Peyer's patch (tissue), 4 donors: ENCODE results near the gene ANKRD29. TPM values are rescaled to one million over a fixed set of nuclear protein-coding genes. Genes with fewer than 3 reads are reported as not detected.

Experiments
- DNase-seq, 3 donors: peaks; one replicate each; pipeline ENCODE4 v3.0.0-alpha.2; 2017 to 2019
- H3K27ac ChIP-seq, 4 donors: fragments of 200-600 bp; sonication (generic); one replicate each; pipeline ENCODE4 v1.5.1; 2016 to 2019
- H3K27me3 ChIP-seq, 2 donors: fragments of 200-600 bp; sonication (generic); one replicate each; pipeline ENCODE4 v1.5.1; 2019
- H3K36me3 ChIP-seq, 3 donors: fragments of 200-600 bp; sonication (generic); one replicate each; pipeline ENCODE4 v1.5.1; 2016 to 2019
- H3K4me1 ChIP-seq, 4 donors: fragments of 200-600 bp; sonication (generic); one replicate each; pipeline ENCODE4 v1.5.1; 2016 to 2019
- H3K4me3 ChIP-seq, 4 donors: fragments of 200-600 bp; sonication (generic); 1 replicate in 3 of 4; 2 replicates in 1 of 4; pipeline ENCODE4 v1.5.1; 2016 to 2019; ENCODE audit warnings: mild to moderate bottlenecking in 1 of 4
- H3K9me3 ChIP-seq, 4 donors: fragments of 200-600 bp; sonication (generic); one replicate each; pipeline ENCODE4 v1.5.1; 2016 to 2019; ENCODE audit warnings: mild to moderate bottlenecking in 1 of 4
- CTCF ChIP-seq, 6 experiments: fragments of 450-650 bp in 4 of 6; fragments of 200-600 bp in 2 of 6; sonication (generic) in 1 of 6; IDR thresholded peaks; one replicate each; pipeline ENCODE4 v1.5.1; 2017 to 2019; ENCODE audit warnings: antibody characterized with exemption in 6 of 6, mild to moderate bottlenecking in 3 of 6, moderate library complexity in 1 of 6
- POLR2A ChIP-seq, 2 donors: fragments of 450-650 bp; IDR thresholded peaks; one replicate each; pipeline ENCODE4 v1.5.1; 2017; ENCODE audit warnings: antibody characterized with exemption in 2 of 2, mild to moderate bottlenecking in 2 of 2, moderate library complexity in 2 of 2
- total RNA-seq, 4 donors: library from RNA; depleted of rRNA; stranded (reverse); fragments of >200 nt; gene quantifications; one replicate each; pipeline ENCODE4 v1.1.0, GENCODE V29; 2016

The ANKRD29 gene
- total RNA-seq, 4 donors from 2014 or later: 4.0 to 18.2 (median 8.1) TPM

- peak in 2 of 3 donors; percentile 46 to 53 for DNase-seq
Observed at GRCh38 chr18:23689616-23690504, 27.1 kb upstream of the ANKRD29 start.

GRCh38 chr18:23689031-23689615, 26.4 kb upstream of the ANKRD29 start, which contains the start of gene LAMA3:
LAMA3 (plus strand) TSS chr18:23689453; CDS start chr18:23689684, 231 bp downstream.
- Histone ChIP-seq H3K4me1 (peaks cover 0 to 21% (median 0%) of the 10 kb centered on the region in 4 donors), H3K27me3 (no peaks in the 10 kb centered on the region), H3K9me3 (no peaks in the 10 kb centered on the region), H3K4me3 (peak within 1 kb of the TSS; percentile 44 to 81 (median 60)), H3K36me3 (no peaks in the 10 kb centered on the region), H3K27ac (peak within 1 kb of the TSS in 3 of 4 donors; percentile 36 to 42 (median 37))
- peak in 2 of 3 donors; percentile 76 to 84 for DNase-seq
- peak; percentile 26 to 42 for TF ChIP-seq POLR2A (IDR thresholded peaks at IDR 0.05)
- peak in 3 of 6 experiments; percentile 30 to 48 (median 38) for TF ChIP-seq CTCF (IDR thresholded peaks at IDR 0.05)

More at GRCh38 chr18:23689616-23690504, 27.1 kb upstream of the ANKRD29 start:
- Histone ChIP-seq H3K27me3 (no peaks in the 10 kb centered on the region), H3K9me3 (no peaks in the 10 kb centered on the region), H3K4me3 (peak overlapping the region; percentile 44 to 81 (median 60)), H3K4me1 (peaks cover 0 to 21% (median 0%) of the 10 kb centered on the region in 4 donors), H3K27ac (peak overlapping the region in 3 of 4 donors; percentile 9 to 42 (median 37)), H3K36me3 (no peaks in the 10 kb centered on the region)
- no peak for TF ChIP-seq CTCF (IDR thresholded peaks at IDR 0.05)
- no peak for TF ChIP-seq POLR2A (IDR thresholded peaks at IDR 0.05)

- Histone ChIP-seq H3K27me3 (no peaks in the 10 kb centered on the region), H3K27ac (peak overlapping the region in 1 of 4 donors; percentile 36), H3K4me1 (peaks cover 0 to 21% (median 0%) of the 10 kb centered on the region in 4 donors), H3K9me3 (no peaks in the 10 kb centered on the region), H3K36me3 (no peaks in the 10 kb centered on the region), H3K4me3 (peak overlapping the region in 2 of 4 donors; percentile 76 to 81)
- TF ChIP-seq POLR2A (IDR thresholded peaks at IDR 0.05) (no peak), CTCF (IDR thresholded peaks at IDR 0.05) (no peak)
- DNase-seq: no peak
Observed at GRCh38 chr18:23688528-23688927, 25.8 kb upstream of the ANKRD29 start.

- H3K9me3 ChIP-seq: no peaks in the 10 kb centered on the region
- no peak overlapping the region for H3K4me3 ChIP-seq
- no peak for DNase-seq
- H3K36me3 ChIP-seq: no peaks in the 10 kb centered on the region
- peak overlapping the region in 2 of 4 donors; percentile 27 to 45 for H3K27ac ChIP-seq
- peaks cover 0 to 14% (median 0%) of the 10 kb centered on the region in 4 donors for H3K4me1 ChIP-seq
- no peaks in the 10 kb centered on the region for H3K27me3 ChIP-seq
- TF ChIP-seq CTCF (IDR thresholded peaks at IDR 0.05) (no peak), POLR2A (IDR thresholded peaks at IDR 0.05) (no peak)
Observed at GRCh38 chr18:23684515-23685197, 21.9 kb upstream of the ANKRD29 start.

- Histone ChIP-seq H3K4me1 (peaks cover 0 to 7% (median 0%) of the 10 kb centered on the region in 4 donors), H3K4me3 (no peak overlapping the region), H3K9me3 (no peaks in the 10 kb centered on the region), H3K27ac (no peak overlapping the region), H3K27me3 (no peaks in the 10 kb centered on the region), H3K36me3 (no peaks in the 10 kb centered on the region)
- TF ChIP-seq CTCF (IDR thresholded peaks at IDR 0.05) (no peak), POLR2A (IDR thresholded peaks at IDR 0.05) (no peak)
- no peak for DNase-seq
Observed at GRCh38 chr18:23683671-23684070, 21.0 kb upstream of the ANKRD29 start.
